ENCODE results near the gene ABR.

- TF ChIP-seq CTCF (IDR thresholded peaks at IDR 0.05) (no peak), JUNB (IDR thresholded peaks at IDR 0.05) (no peak), RAD21 (conservative IDR thresholded peaks at IDR 0.05 in 1 of 2, IDR thresholded peaks at IDR 0.05 in 1 of 2) (no peak), MAX (IDR thresholded peaks at IDR 0.05) (no peak), HOXB13 (CRISPR knock-in tag; IDR thresholded peaks at IDR 0.05; ENCODE audit: low read depth) (no peak), PHF8 (IDR thresholded peaks at IDR 0.05; ENCODE audit: borderline replicate concordance, low read depth) (no peak), HDAC2 (IDR thresholded peaks at IDR 0.05) (no peak), CEBPB (IDR thresholded peaks at IDR 0.05) (no peak), MAFK (IDR thresholded peaks at IDR 0.05; ENCODE audit: partially characterized antibody) (no peak), EP300 (IDR thresholded peaks at IDR 0.05) (no peak)
- TF ChIP-seq, protein P1, sequence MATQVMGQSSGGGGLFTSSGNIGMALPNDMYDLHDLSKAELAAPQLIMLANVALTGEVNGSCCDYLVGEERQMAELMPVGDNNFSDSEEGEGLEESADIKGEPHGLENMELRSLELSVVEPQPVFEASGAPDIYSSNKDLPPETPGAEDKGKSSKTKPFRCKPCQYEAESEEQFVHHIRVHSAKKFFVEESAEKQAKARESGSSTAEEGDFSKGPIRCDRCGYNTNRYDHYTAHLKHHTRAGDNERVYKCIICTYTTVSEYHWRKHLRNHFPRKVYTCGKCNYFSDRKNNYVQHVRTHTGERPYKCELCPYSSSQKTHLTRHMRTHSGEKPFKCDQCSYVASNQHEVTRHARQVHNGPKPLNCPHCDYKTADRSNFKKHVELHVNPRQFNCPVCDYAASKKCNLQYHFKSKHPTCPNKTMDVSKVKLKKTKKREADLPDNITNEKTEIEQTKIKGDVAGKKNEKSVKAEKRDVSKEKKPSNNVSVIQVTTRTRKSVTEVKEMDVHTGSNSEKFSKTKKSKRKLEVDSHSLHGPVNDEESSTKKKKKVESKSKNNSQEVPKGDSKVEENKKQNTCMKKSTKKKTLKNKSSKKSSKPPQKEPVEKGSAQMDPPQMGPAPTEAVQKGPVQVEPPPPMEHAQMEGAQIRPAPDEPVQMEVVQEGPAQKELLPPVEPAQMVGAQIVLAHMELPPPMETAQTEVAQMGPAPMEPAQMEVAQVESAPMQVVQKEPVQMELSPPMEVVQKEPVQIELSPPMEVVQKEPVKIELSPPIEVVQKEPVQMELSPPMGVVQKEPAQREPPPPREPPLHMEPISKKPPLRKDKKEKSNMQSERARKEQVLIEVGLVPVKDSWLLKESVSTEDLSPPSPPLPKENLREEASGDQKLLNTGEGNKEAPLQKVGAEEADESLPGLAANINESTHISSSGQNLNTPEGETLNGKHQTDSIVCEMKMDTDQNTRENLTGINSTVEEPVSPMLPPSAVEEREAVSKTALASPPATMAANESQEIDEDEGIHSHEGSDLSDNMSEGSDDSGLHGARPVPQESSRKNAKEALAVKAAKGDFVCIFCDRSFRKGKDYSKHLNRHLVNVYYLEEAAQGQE (IDR thresholded peaks at IDR 0.05): no peak
Measured at GRCh38 chr17:1202291-1202690, 22.5 kb upstream of the ABR start.
